Vagina (tissue), 2 donors: ENCODE results near the gene CFAP47. TPM values are rescaled to one million over a fixed set of nuclear protein-coding genes. Genes with fewer than 3 reads are reported as not detected.

Experiments used
- DNase-seq, 2 donors: peaks; one replicate each; pipeline ENCODE4 v3.0.0-alpha.2; 2017; ENCODE audit errors: extremely low spot score in 2 of 2
- H3K27ac ChIP-seq: fragments of 200-600 bp; sonication (generic); one replicate; pipeline ENCODE4 v1.5.1; 2019
- H3K27me3 ChIP-seq: fragments of 200-600 bp; sonication (generic); one replicate; pipeline ENCODE4 v1.5.1; 2019
- H3K36me3 ChIP-seq, 2 donors: fragments of 200-600 bp; sonication (generic); one replicate each; pipeline ENCODE4 v1.5.1; 2017 to 2019
- H3K4me1 ChIP-seq: fragments of 200-600 bp; sonication (generic); one replicate; pipeline ENCODE4 v1.5.1; 2019
- H3K4me3 ChIP-seq, 2 donors: fragments of 200-600 bp; sonication (generic); 1 replicate in 1 of 2; 2 replicates in 1 of 2; pipeline ENCODE4 v1.5.1; 2016 to 2019
- H3K9me3 ChIP-seq: fragments of 200-600 bp; sonication (generic); one replicate; pipeline ENCODE4 v1.5.1; 2019
- CTCF ChIP-seq, 3 experiments: fragments of 450-650 bp in 2 of 3; fragments of 200-600 bp in 1 of 3; sonication (generic) in 1 of 3; IDR thresholded peaks; one replicate each; pipeline ENCODE4 v1.5.1; 2017 to 2019; ENCODE audit warnings: antibody characterized with exemption in 3 of 3, mild to moderate bottlenecking in 2 of 3, moderate library complexity in 2 of 3
- POLR2A ChIP-seq, 2 donors: fragments of 450-650 bp; IDR thresholded peaks; one replicate each; pipeline ENCODE4 v1.6.1; 2017; ENCODE audit warnings: antibody characterized with exemption in 2 of 2, mild to moderate bottlenecking in 2 of 2, moderate library complexity in 2 of 2
- POLR2AphosphoS5 ChIP-seq, 2 donors: sonication (generic); formaldehyde crosslinking; IDR thresholded peaks; one replicate each; pipeline ENCODE4 v1.9.0; 2017; ENCODE audit warnings: antibody characterized with exemption in 2 of 2, mild to moderate bottlenecking in 2 of 2, low read depth in 1 of 2; ENCODE audit not compliant: insufficient read depth in 1 of 2
- intact Hi-C: fragments of 100-400 bp; cut with DNase I; formaldehyde crosslinking; loops from one replicate; pipeline ENCODE4 v1.15.1; 2023
- small RNA-seq: library from RNA; depleted of rRNA; stranded (forward); fragments of <200 nt; gene quantifications from one replicate; pipeline ENCODE3, GENCODE V24; 2016
- total RNA-seq: library from RNA; depleted of rRNA; stranded (reverse); fragments of >200 nt; gene quantifications from one replicate; pipeline ENCODE4 v1.2.3, GENCODE V29; 2016

Gene CFAP47
- total RNA-seq, 1 donor from 2014 or later, result not detected

- no peak for TF ChIP-seq CTCF (IDR thresholded peaks at IDR 0.05)
- no peak for TF ChIP-seq POLR2AphosphoS5 (IDR thresholded peaks at IDR 0.05; ENCODE audit: insufficient read depth in 1 of 2, low read depth in 1 of 2)
- TF ChIP-seq POLR2A (IDR thresholded peaks at IDR 0.05), result no peak
- Histone ChIP-seq H3K27me3 (no peaks in the 10 kb centered on the region), H3K36me3 (no peaks in the 10 kb centered on the region), H3K4me3 (no peak overlapping the region), H3K27ac (no peak overlapping the region), H3K9me3 (no peaks in the 10 kb centered on the region), H3K4me1 (no peaks in the 10 kb centered on the region)
- no peak for DNase-seq
- intact Hi-C loops, result no loop called here
Measured at GRCh38 chrX:36407836-36408235, 488.3 kb downstream of the CFAP47 start.

DNA sequence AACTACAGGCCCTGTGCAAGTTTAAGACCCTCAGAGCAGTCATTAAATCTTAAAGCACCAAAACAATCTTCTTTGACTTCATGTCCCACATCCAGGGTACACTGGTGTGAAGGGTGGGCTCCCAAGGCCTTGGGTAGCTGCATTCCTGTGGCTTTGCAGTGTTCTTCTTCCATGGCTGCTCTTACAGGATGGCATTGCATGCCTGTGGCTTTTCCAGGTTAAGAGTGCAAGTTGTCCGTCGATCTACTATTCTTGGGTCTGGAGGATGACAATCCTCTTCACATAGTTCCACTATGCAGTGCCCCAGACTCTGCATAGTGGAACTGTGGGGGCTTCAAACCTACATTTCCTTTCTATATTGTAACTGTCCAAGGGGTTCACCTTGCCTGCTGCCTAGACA, 494.5 kb downstream of the CFAP47 start:
- TF ChIP-seq POLR2A (IDR thresholded peaks at IDR 0.05), result no peak
- no peak for TF ChIP-seq POLR2AphosphoS5 (IDR thresholded peaks at IDR 0.05; ENCODE audit: insufficient read depth in 1 of 2, low read depth in 1 of 2)
- TF ChIP-seq CTCF (IDR thresholded peaks at IDR 0.05), result no peak
- DNase-seq, result no peak
- Histone ChIP-seq H3K36me3 (no peaks in the 10 kb centered on the region), H3K4me1 (no peaks in the 10 kb centered on the region), H3K9me3 (no peaks in the 10 kb centered on the region), H3K27ac (no peak overlapping the region), H3K4me3 (no peak overlapping the region), H3K27me3 (no peaks in the 10 kb centered on the region)
- intact Hi-C loops, result no loop called here

- DNase-seq, result no peak
- H3K27ac ChIP-seq, result no peak overlapping the region
- intact Hi-C loops, result no loop called here
- no peaks in the 10 kb centered on the region for H3K27me3 ChIP-seq
- no peaks in the 10 kb centered on the region for H3K36me3 ChIP-seq
- no peak overlapping the region for H3K4me3 ChIP-seq
- no peaks in the 10 kb centered on the region for H3K9me3 ChIP-seq
- TF ChIP-seq POLR2A (IDR thresholded peaks at IDR 0.05), result no peak
- no peak for TF ChIP-seq POLR2AphosphoS5 (IDR thresholded peaks at IDR 0.05; ENCODE audit: insufficient read depth in 1 of 2, low read depth in 1 of 2)
- TF ChIP-seq CTCF (IDR thresholded peaks at IDR 0.05), result no peak
- H3K4me1 ChIP-seq, result no peaks in the 10 kb centered on the region
Measured at GRCh38 chrX:36422368-36422767, 502.8 kb downstream of the CFAP47 start.

GRCh38 chrX:36431819-36432218, 512.3 kb downstream of the CFAP47 start:
- no peaks in the 10 kb centered on the region for H3K4me1 ChIP-seq
- intact Hi-C loops, result no loop called here
- no peak overlapping the region for H3K27ac ChIP-seq
- no peak for TF ChIP-seq POLR2A (IDR thresholded peaks at IDR 0.05)
- TF ChIP-seq POLR2AphosphoS5 (IDR thresholded peaks at IDR 0.05; ENCODE audit: insufficient read depth in 1 of 2, low read depth in 1 of 2), result no peak
- TF ChIP-seq CTCF (IDR thresholded peaks at IDR 0.05), result no peak
- no peaks in the 10 kb centered on the region for H3K9me3 ChIP-seq
- no peaks in the 10 kb centered on the region for H3K36me3 ChIP-seq
- DNase-seq, result no peak
- no peaks in the 10 kb centered on the region for H3K27me3 ChIP-seq
- no peak overlapping the region for H3K4me3 ChIP-seq

- intact Hi-C loops, result no loop called here
- no peak overlapping the region for H3K27ac ChIP-seq
- TF ChIP-seq POLR2AphosphoS5 (IDR thresholded peaks at IDR 0.05; ENCODE audit: insufficient read depth in 1 of 2, low read depth in 1 of 2), result no peak
- TF ChIP-seq POLR2A (IDR thresholded peaks at IDR 0.05), result no peak
- no peak for TF ChIP-seq CTCF (IDR thresholded peaks at IDR 0.05)
- H3K36me3 ChIP-seq, result no peaks in the 10 kb centered on the region
- no peaks in the 10 kb centered on the region for H3K4me1 ChIP-seq
- no peak for DNase-seq
- no peaks in the 10 kb centered on the region for H3K9me3 ChIP-seq
- H3K27me3 ChIP-seq, result no peaks in the 10 kb centered on the region
- no peak overlapping the region for H3K4me3 ChIP-seq
Measured at GRCh38 chrX:36434522-36434921, 515.0 kb downstream of the CFAP47 start.

Small RNA genes within 50 kb of the gene (small RNA-seq; reads per million reads assigned to genes)
- not detected for gene RNU6-641P

Other genes starting within 250 kb of the CFAP47 start
- not detected for gene MAGEB16, start 121.4 kb upstream of the CFAP47 start, total RNA-seq